Activated B cell treated with CpG ODN at 0.5 μM for 24 hours (primary cell): ENCODE measurements around the gene ADGRG1. TPM values are rescaled to one million over a fixed set of nuclear protein-coding genes. Genes with fewer than 3 reads are reported as not detected.

Experiments
- ATAC-seq: fragments of 200-7000 bp; cut with Tn5 transposase; one replicate; pipeline ENCODE4 v1.10.0; 2021; ENCODE audit warnings: low read depth, mild to moderate bottlenecking, moderate library complexity
- CTCF ChIA-PET: fragments of 350-600 bp; sonication (Branson Sonifier 250); formaldehyde crosslinking; loops from one replicate; lab custom pipeline; 2021; ENCODE audit warnings: antibody characterized with exemption; lab: Charles Lee
- POLR2A ChIA-PET: fragments of 350-600 bp; sonication (Branson Sonifier 250); formaldehyde crosslinking; loops from one replicate; lab custom pipeline; 2021; ENCODE audit warnings: antibody characterized with exemption; lab: Charles Lee
- DNase-seq: peaks from one replicate; pipeline ENCODE4 v3.0.0; 2022
- H3K27ac Mint-ChIP-seq: one replicate; pipeline ENCODE4 v1.8.0; 2020; ENCODE audit warnings: mixed read lengths
- H3K27me3 Mint-ChIP-seq: one replicate; pipeline ENCODE4 v1.8.0; 2021; ENCODE audit warnings: mixed read lengths
- H3K36me3 Mint-ChIP-seq: one replicate; pipeline ENCODE4 v1.8.0; 2021; ENCODE audit warnings: low read depth, mixed read lengths
- H3K4me1 Mint-ChIP-seq: one replicate; pipeline ENCODE4 v1.8.0; 2021; ENCODE audit warnings: mixed read lengths
- H3K4me3 Mint-ChIP-seq: one replicate; pipeline ENCODE4 v1.8.0; 2020; ENCODE audit warnings: mild to moderate bottlenecking, mixed read lengths
- H3K9me3 Mint-ChIP-seq: one replicate; pipeline ENCODE4 v1.8.0; 2020; ENCODE audit warnings: mixed read lengths
- intact Hi-C: fragments of 100-400 bp; cut with micrococcal nuclease; formaldehyde crosslinking; loops from one replicate; pipeline ENCODE4 v1.15.1; 2024
- total RNA-seq: library from RNA; stranded (reverse); gene quantifications from 2 replicates; pipeline ENCODE4 v1.2.3, GENCODE V29; 2022
- TF ChIP-seq, protein P1 (sequence below): fragments of 200-600 bp; IDR thresholded peaks from one replicate; pipeline ENCODE4 v1.8.0; 2022; ENCODE audit warnings: antibody characterized with exemption, mild to moderate bottlenecking

The ADGRG1 gene
- total RNA-seq, 1 donor from 2014 or later: 0.13 TPM

DNA sequence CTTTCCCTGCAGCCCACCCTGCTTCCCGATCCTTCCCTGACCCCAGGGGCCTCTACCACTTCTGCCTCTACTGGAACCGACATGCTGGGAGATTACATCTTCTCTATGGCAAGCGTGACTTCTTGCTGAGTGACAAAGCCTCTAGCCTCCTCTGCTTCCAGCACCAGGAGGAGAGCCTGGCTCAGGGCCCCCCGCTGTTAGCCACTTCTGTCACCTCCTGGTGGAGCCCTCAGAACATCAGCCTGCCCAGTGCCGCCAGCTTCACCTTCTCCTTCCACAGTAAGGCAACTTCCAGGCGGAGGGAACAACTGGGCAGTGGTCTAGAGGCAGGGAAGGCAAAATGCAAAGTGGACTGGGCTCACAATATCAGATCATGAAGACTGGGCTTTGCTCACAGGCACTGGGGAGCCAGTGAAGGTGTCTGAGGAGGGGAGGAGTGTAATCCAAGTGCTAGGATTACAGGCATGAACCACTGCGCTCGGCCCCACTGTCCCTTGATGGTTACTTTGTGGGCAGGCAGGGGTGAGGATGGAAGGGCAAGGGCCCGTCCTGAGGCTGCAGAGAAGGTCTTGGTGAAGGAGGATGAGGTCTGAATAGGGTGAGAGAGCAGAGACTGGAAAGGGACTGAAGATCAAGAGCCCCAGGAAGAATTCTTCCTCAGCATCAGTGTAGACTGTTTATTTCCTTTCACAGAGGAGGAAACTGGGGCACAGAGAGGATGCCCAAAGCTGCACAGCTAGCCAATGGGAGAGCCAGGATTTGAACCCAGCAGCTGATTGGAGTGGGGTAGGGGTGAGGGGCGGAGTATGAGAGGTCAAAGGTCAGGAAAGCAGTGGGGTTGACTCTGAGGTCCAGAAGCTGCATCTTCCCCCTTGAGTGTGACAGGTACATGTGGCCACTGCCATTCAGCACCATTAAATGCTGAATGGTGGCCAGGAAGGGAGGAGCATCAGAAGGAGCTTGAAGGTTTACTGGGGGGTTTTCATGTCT is 23.2 kb downstream of the ADGRG1 start:
- H3K27me3 Mint-ChIP-seq: peaks cover 2% of the 10 kb centered on the region
- H3K4me1 Mint-ChIP-seq: peaks cover 23% of the 10 kb centered on the region
- DNase-seq (no peak), ATAC-seq (no peak)
- intact Hi-C loops: no loop called here
- POLR2A ChIA-PET: no interaction called here
- no peak overlapping the region for H3K4me3 Mint-ChIP-seq
- no peaks in the 10 kb centered on the region for H3K9me3 Mint-ChIP-seq
- CTCF ChIA-PET: no interaction called here
- H3K36me3 Mint-ChIP-seq: no peaks in the 10 kb centered on the region
- H3K27ac Mint-ChIP-seq: no peak overlapping the region
- TF ChIP-seq, protein P1, sequence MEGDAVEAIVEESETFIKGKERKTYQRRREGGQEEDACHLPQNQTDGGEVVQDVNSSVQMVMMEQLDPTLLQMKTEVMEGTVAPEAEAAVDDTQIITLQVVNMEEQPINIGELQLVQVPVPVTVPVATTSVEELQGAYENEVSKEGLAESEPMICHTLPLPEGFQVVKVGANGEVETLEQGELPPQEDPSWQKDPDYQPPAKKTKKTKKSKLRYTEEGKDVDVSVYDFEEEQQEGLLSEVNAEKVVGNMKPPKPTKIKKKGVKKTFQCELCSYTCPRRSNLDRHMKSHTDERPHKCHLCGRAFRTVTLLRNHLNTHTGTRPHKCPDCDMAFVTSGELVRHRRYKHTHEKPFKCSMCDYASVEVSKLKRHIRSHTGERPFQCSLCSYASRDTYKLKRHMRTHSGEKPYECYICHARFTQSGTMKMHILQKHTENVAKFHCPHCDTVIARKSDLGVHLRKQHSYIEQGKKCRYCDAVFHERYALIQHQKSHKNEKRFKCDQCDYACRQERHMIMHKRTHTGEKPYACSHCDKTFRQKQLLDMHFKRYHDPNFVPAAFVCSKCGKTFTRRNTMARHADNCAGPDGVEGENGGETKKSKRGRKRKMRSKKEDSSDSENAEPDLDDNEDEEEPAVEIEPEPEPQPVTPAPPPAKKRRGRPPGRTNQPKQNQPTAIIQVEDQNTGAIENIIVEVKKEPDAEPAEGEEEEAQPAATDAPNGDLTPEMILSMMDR: no peak

DNA sequence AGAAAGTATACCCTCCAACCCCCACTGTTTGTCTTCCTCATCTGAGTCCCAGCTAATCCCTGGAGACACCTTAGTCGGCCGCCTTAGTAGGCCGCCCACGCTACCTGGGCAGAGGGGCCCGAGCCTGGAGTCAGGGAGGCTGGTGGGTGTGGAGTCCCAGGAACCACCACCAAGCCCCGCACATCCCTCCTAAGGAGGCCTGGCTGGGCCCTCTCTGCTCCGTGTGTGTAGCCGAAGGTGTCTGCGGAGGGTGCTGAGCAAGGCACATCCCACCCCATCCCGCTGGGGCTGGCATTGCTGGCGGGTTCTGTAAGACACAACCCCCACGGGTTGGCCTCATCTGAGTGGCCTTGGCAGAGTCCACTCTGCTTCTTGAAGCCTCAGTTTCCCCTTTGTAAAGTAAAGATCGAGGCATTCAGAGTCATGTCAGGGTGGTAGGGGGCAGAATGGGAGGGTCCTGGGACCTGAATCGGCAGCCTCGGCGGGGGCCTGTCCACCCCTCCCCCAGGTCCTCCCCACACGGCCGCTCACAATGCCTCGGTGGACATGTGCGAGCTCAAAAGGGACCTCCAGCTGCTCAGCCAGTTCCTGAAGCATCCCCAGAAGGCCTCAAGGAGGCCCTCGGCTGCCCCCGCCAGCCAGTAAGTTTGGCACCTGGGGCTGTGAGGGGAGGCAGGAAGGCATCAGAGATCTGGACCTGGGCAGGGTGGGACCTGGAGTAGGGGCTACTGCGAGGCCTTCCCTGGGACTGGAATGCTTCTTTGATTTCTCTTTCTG is 24.5 kb downstream of the ADGRG1 start:
- intact Hi-C loops: no loop called here
- Mint-ChIP-seq H3K27ac (no peak overlapping the region), H3K4me3 (no peak overlapping the region), H3K4me1 (peaks cover 12% of the 10 kb centered on the region), H3K36me3 (no peaks in the 10 kb centered on the region), H3K27me3 (peaks cover 2% of the 10 kb centered on the region), H3K9me3 (no peaks in the 10 kb centered on the region)
- ATAC-seq: no peak
- POLR2A ChIA-PET: interaction anchor here (0.5 kb wide), 1 partner anchor 28 kb away, joined by 7 read pairs; no protein-coding TSS in a partner anchor
- no peak for DNase-seq
- TF ChIP-seq, protein P1: no peak
- CTCF ChIA-PET: no interaction called here

DNA sequence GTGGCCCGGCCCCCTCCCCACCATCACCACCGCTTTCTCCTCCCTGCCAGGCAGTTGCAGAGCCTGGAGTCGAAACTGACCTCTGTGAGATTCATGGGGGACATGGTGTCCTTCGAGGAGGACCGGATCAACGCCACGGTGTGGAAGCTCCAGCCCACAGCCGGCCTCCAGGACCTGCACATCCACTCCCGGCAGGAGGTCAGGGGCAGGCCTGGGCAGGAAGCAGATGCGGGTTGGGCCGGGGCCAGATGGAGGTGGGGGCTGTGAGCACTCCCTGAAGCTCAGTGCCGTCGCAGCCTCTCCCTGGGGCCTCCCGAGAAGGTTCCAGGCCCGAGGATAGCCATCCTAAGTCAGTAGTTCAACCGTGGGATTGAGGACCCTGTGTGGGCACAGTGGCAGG is 25.5 kb downstream of the ADGRG1 start:
- Mint-ChIP-seq H3K27me3 (peaks cover 2% of the 10 kb centered on the region), H3K36me3 (no peaks in the 10 kb centered on the region), H3K4me1 (peaks cover 1% of the 10 kb centered on the region), H3K27ac (no peak overlapping the region), H3K9me3 (no peaks in the 10 kb centered on the region), H3K4me3 (no peak overlapping the region)
- TF ChIP-seq, protein P1: no peak
- ATAC-seq (no peak), DNase-seq (no peak)
- ChIA-PET POLR2A (no interaction called here), CTCF (no interaction called here)
- intact Hi-C loops: no loop called here

DNA sequence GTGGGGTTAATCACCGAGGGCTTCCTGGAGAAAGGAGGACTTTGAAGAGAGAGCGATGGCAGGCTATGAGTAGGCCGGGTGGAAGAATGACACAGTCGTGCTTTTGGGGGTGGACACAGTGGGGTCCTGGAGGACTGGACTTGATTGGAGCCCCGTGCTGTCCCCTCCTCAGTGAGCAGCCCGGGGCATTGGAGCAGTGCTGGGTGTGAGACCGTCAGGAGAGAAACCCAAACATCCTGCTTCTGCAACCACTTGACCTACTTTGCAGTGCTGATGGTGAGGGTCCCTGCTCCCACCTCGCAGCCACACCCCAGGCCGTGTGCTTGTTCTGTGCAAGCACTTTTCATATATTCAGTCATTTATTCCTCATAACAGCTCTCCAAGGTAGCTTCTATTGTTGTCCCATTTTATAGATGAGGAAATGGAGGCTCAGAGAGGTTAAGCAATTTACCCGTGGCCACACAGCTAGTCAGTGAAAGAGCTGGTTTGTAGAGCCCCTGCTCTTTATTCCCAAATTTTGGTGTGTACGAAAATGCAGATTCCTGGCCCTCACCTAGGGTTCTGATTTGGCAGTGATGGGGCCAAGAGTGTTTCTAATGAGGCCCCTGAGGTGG is 28.0 kb downstream of the ADGRG1 start:
- H3K27me3 Mint-ChIP-seq: peaks cover 2% of the 10 kb centered on the region
- ChIA-PET POLR2A (no interaction called here), CTCF (no interaction called here)
- H3K36me3 Mint-ChIP-seq: no peaks in the 10 kb centered on the region
- TF ChIP-seq, protein P1: no peak
- H3K4me3 Mint-ChIP-seq: no peak overlapping the region
- ATAC-seq (no peak), DNase-seq (no peak)
- no peak overlapping the region for H3K27ac Mint-ChIP-seq
- no peaks in the 10 kb centered on the region for H3K4me1 Mint-ChIP-seq
- no peaks in the 10 kb centered on the region for H3K9me3 Mint-ChIP-seq
- intact Hi-C loops: no loop called here

DNA sequence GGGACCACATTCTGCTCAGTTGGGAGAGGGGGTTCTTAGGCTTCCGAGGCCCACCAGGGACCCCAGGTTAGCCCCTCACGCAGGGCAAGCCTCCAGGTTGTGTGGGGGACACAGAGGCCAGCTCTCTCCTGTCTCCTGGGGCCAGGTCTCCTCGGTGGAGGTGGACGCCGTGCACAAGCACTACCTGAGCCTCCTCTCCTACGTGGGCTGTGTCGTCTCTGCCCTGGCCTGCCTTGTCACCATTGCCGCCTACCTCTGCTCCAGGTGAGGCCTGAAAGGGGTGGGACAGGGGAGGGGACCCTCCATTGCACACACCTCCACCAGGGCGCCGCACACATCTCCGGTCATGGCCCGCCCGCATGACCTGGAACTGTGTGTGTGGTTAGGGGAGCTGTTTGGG is 28.8 kb downstream of the ADGRG1 start:
- POLR2A ChIA-PET: no interaction called here
- Mint-ChIP-seq H3K27ac (no peak overlapping the region), H3K4me1 (no peaks in the 10 kb centered on the region), H3K4me3 (no peak overlapping the region), H3K36me3 (no peaks in the 10 kb centered on the region), H3K9me3 (no peaks in the 10 kb centered on the region), H3K27me3 (peaks cover 2% of the 10 kb centered on the region)
- no peak for DNase-seq
- intact Hi-C loops: no loop called here
- CTCF ChIA-PET: no interaction called here
- TF ChIP-seq, protein P1: no peak
- no peak for ATAC-seq
